Adipose tissue (tissue), 3 donors: ENCODE data around the gene FBXL4. TPM values are rescaled to one million over a fixed set of nuclear protein-coding genes. Genes with fewer than 3 reads are reported as not detected.

Experiments
- polyA plus RNA-seq, 3 donors: library from polyadenylated mRNA; stranded (reverse); fragments of 200-250 nt; gene quantifications; one replicate each; pipeline ENCODE4 v1.2.3, GENCODE V29; 2013
- donor health status: healthy with polysubstance abuse.
- donor health status: Bipolar disorder and iron deficiency.
- donor health status: healthy.

The FBXL4 gene
- polyA plus RNA-seq, 3 donors = 4.6 to 5.2 (median 5.0) TPM

Other genes starting within 250 kb of the FBXL4 start
- gene POU3F2, start 113.4 kb downstream of the FBXL4 start, polyA plus RNA-seq = not detected